Gastrocnemius medialis (tissue), 4 donors: ENCODE measurements around the gene ATOH8. TPM values are rescaled to one million over a fixed set of nuclear protein-coding genes. Genes with fewer than 3 reads are reported as not detected.

Experiments
- ATAC-seq, 2 donors: fragments of 150-250 bp; one replicate each; pipeline ENCODE4 v1.9.1; 2016
- DNase-seq, 2 donors: peaks; one replicate each; pipeline ENCODE4 v3.0.0-alpha.2; 2019
- H3K27ac ChIP-seq, 4 donors: fragments of 200-600 bp; sonication (generic); 1 replicate in 1 of 4; 2 replicates in 3 of 4; pipeline ENCODE4 v1.5.1; 2016 to 2018; ENCODE audit warnings: mild to moderate bottlenecking in 2 of 4, moderate library complexity in 1 of 4
- H3K27me3 ChIP-seq, 3 donors: fragments of 200-600 bp; sonication (generic) in 2 of 3; 1 replicate in 1 of 3; 2 replicates in 2 of 3; pipeline versions ENCODE4 v1.5.1 to v1.6.0; 2016 to 2019; ENCODE audit warnings: mild to moderate bottlenecking in 1 of 3, moderate library complexity in 1 of 3
- H3K36me3 ChIP-seq, 2 donors: fragments of 200-600 bp; sonication (generic) in 1 of 2; one replicate each; pipeline ENCODE4 v1.5.1; 2017 to 2018
- H3K4me1 ChIP-seq, 2 donors: fragments of 200-600 bp; sonication (generic) in 1 of 2; one replicate each; pipeline ENCODE4 v1.5.1; 2016 to 2017; ENCODE audit warnings: mild to moderate bottlenecking in 2 of 2
- H3K4me3 ChIP-seq, 4 donors: fragments of 200-600 bp; sonication (generic) in 3 of 4; 1 replicate in 1 of 4; 2 replicates in 3 of 4; pipeline ENCODE4 v1.5.1; 2016 to 2019; ENCODE audit warnings: mild to moderate bottlenecking in 2 of 4
- H3K9me3 ChIP-seq, 3 donors: fragments of 200-600 bp; sonication (generic) in 2 of 3; 1 replicate in 1 of 3; 2 replicates in 2 of 3; pipeline ENCODE4 v1.5.1; 2016 to 2019
- CTCF ChIP-seq, 5 experiments: fragments of 450-650 bp in 3 of 5; fragments of 200-600 bp in 2 of 5; sonication (generic) in 2 of 5; IDR thresholded peaks in 4 of 5; conservative IDR thresholded peaks in 1 of 5; 1 replicate in 4 of 5; 2 replicates in 1 of 5; pipeline ENCODE4 v1.5.1; 2016 to 2019; ENCODE audit warnings: antibody characterized with exemption in 5 of 5, mild to moderate bottlenecking in 3 of 5, moderate library complexity in 3 of 5
- POLR2A ChIP-seq, 2 donors: fragments of 450-650 bp; IDR thresholded peaks; one replicate each; pipeline ENCODE4 v1.6.1; 2017; ENCODE audit warnings: antibody characterized with exemption in 2 of 2, mild to moderate bottlenecking in 2 of 2, moderate library complexity in 2 of 2
- in situ Hi-C, 4 donors: fragments of 200-750 bp; cut with MboI; loops; one replicate each; pipeline versions ENCODE4 v1.15.0 to v1.8.0; 2017; ENCODE audit warnings: low sequenced_read_pairs in 4 of 4
- intact Hi-C: fragments of 100-400 bp; cut with DNase I; formaldehyde crosslinking; loops from one replicate; pipeline ENCODE4 v1.15.1; 2023; ENCODE audit warnings: low total_unique reads
- total RNA-seq, 4 donors: library from RNA; depleted of rRNA; stranded (reverse); fragments of >200 nt; gene quantifications; one replicate each; pipeline versions ENCODE4 v1.1.0 to v1.2.3, GENCODE V29; 2016

Gene ATOH8
- total RNA-seq, 4 donors from 2014 or later = 122 to 266 (median 150) TPM

GRCh38 chr2:85706063-85706462, 47.7 kb upstream of the ATOH8 start:
- peaks cover 62 to 71% of the 10 kb centered on the region in 2 donors for H3K4me1 ChIP-seq
- H3K9me3 ChIP-seq = no peaks in the 10 kb centered on the region
- in situ Hi-C loops = no loop called here
- intact Hi-C loops = loop anchor here (2.0 kb wide), 1 partner anchor 67 kb away; no protein-coding TSS in a partner anchor
- no peak for TF ChIP-seq CTCF (IDR thresholded peaks at IDR 0.05 in 4 of 5, conservative IDR thresholded peaks at IDR 0.05 in 1 of 5)
- TF ChIP-seq POLR2A (IDR thresholded peaks at IDR 0.05) = no peak
- no peaks in the 10 kb centered on the region for H3K27me3 ChIP-seq
- peak in 1 of 2 donors; percentile 1 for ATAC-seq
- no peaks in the 10 kb centered on the region for H3K36me3 ChIP-seq
- no peak for DNase-seq
- H3K27ac ChIP-seq = peak overlapping the region; percentile 92 to 97 (median 95)
- H3K4me3 ChIP-seq = no peak overlapping the region

GRCh38 chr2:85706599-85707296, 47.0 kb upstream of the ATOH8 start:
- ATAC-seq (no peak), DNase-seq (peak in 1 of 2 donors; percentile 59)
- TF ChIP-seq POLR2A (IDR thresholded peaks at IDR 0.05) = no peak
- TF ChIP-seq CTCF (IDR thresholded peaks at IDR 0.05 in 4 of 5, conservative IDR thresholded peaks at IDR 0.05 in 1 of 5) = no peak
- in situ Hi-C loops = no loop called here
- intact Hi-C loops = loop anchor here (1.0 to 2.0 kb wide), 3 partner anchors 27 to 69 kb away; no protein-coding TSS in a partner anchor
- H3K4me3 ChIP-seq = no peak overlapping the region
- no peaks in the 10 kb centered on the region for H3K9me3 ChIP-seq
- peaks cover 62 to 78% of the 10 kb centered on the region in 2 donors for H3K4me1 ChIP-seq
- no peaks in the 10 kb centered on the region for H3K27me3 ChIP-seq
- H3K36me3 ChIP-seq = no peaks in the 10 kb centered on the region
- peak overlapping the region; percentile 92 to 97 (median 95) for H3K27ac ChIP-seq

DNA sequence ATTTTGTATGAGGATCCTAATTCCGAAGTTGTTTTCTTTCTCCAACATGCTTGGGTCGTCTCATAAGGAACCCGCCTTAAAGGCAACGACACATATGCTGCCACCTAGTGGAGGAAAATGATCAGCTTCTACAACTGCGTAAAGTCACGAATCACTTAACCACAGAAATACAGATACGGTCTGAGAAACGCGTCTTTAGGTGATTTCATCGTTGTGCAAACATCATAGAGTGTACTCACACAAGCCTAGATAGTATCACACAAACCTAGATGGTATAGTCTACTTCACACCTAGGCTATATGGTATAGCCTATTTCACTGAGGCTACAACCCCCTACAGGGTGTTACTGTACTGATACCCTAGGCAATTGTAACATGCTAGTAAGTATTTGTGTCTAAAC, 46.5 kb upstream of the ATOH8 start:
- intact Hi-C loops (loop anchor here (1.0 to 2.0 kb wide), 3 partner anchors 28 to 70 kb away; no protein-coding TSS in a partner anchor), in situ Hi-C loops (no loop called here)
- peaks cover 62 to 81% of the 10 kb centered on the region in 2 donors for H3K4me1 ChIP-seq
- TF ChIP-seq CTCF (IDR thresholded peaks at IDR 0.05 in 4 of 5, conservative IDR thresholded peaks at IDR 0.05 in 1 of 5) (peak; percentile 89 to 92 (median 91)), POLR2A (IDR thresholded peaks at IDR 0.05) (no peak)
- peak overlapping the region; percentile 92 to 97 (median 95) for H3K27ac ChIP-seq
- H3K4me3 ChIP-seq = no peak overlapping the region
- peak; percentile 42 to 52 for ATAC-seq
- no peaks in the 10 kb centered on the region for H3K9me3 ChIP-seq
- DNase-seq = peak; percentile 72 to 79
- H3K36me3 ChIP-seq = no peaks in the 10 kb centered on the region
- no peaks in the 10 kb centered on the region for H3K27me3 ChIP-seq

DNA sequence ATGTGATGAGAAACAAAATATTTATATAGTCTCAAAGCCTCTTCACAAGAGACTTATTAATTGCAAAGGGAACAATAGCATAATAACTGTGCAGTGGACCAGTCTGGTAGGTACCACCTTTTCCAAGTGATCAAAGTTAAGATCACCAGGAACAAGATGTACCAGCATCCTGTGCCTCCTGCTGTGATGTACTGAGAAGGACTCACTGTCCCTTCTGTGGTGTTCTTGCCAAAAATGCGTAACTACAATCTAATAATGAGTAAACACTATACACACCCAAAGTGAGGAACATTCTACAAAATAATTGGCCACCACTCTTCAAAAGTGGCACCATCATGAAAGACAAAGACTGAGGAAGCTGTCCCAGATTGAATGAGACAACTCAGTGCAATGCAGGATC, 45.1 kb upstream of the ATOH8 start:
- H3K27me3 ChIP-seq = no peaks in the 10 kb centered on the region
- in situ Hi-C loops (no loop called here), intact Hi-C loops (loop anchor here (1.0 kb wide), 1 partner anchor 34 kb away; no protein-coding TSS in a partner anchor)
- TF ChIP-seq POLR2A (IDR thresholded peaks at IDR 0.05) = peak; percentile 20 to 57
- TF ChIP-seq CTCF (IDR thresholded peaks at IDR 0.05 in 4 of 5, conservative IDR thresholded peaks at IDR 0.05 in 1 of 5) = no peak
- no peak overlapping the region for H3K4me3 ChIP-seq
- no peaks in the 10 kb centered on the region for H3K9me3 ChIP-seq
- peak; percentile 46 to 64 for ATAC-seq
- H3K36me3 ChIP-seq = no peaks in the 10 kb centered on the region
- H3K27ac ChIP-seq = peak overlapping the region; percentile 92 to 97 (median 95)
- H3K4me1 ChIP-seq = peaks cover 71 to 94% of the 10 kb centered on the region in 2 donors
- DNase-seq = peak; percentile 76 to 80
